ENCODE measurements around the gene ROBO1. TPM values are rescaled to one million over a fixed set of nuclear protein-coding genes. Genes with fewer than 3 reads are reported as not detected.

ROBO1 gene
- total RNA-seq, 1 donor from 2014 or later, result 66.5 TPM

GRCh38 chr3:78847203-78847602 is 920.6 kb downstream of the ROBO1 start:
- intact Hi-C loops (cut with DNase I), result no loop called here
- H3K9me3 ChIP-seq, result no peaks in the 10 kb centered on the region
- H3K36me3 ChIP-seq, result no peaks in the 10 kb centered on the region
- TF ChIP-seq CTCF (IDR thresholded peaks at IDR 0.05) (no peak), POLR2A (IDR thresholded peaks at IDR 0.05) (no peak), POLR2AphosphoS5 (IDR thresholded peaks at IDR 0.05; ENCODE audit: insufficient read depth in 1 of 2, low read depth in 1 of 2) (no peak)
- no peak for DNase-seq (ENCODE audit: extremely low spot score in 2 of 2)
- H3K27ac ChIP-seq, result no peak overlapping the region
- H3K27me3 ChIP-seq, result no peaks in the 10 kb centered on the region
- H3K4me3 ChIP-seq, result no peak overlapping the region
- H3K4me1 ChIP-seq, result peaks cover 16% of the 10 kb centered on the region

GRCh38 chr3:78846718-78847117 is 921.1 kb downstream of the ROBO1 start:
- H3K36me3 ChIP-seq, result no peaks in the 10 kb centered on the region
- H3K9me3 ChIP-seq, result no peaks in the 10 kb centered on the region
- H3K27ac ChIP-seq, result no peak overlapping the region
- no peak overlapping the region for H3K4me3 ChIP-seq
- H3K4me1 ChIP-seq, result peaks cover 16% of the 10 kb centered on the region
- no peaks in the 10 kb centered on the region for H3K27me3 ChIP-seq
- TF ChIP-seq POLR2A (IDR thresholded peaks at IDR 0.05), result no peak
- no peak for TF ChIP-seq POLR2AphosphoS5 (IDR thresholded peaks at IDR 0.05; ENCODE audit: insufficient read depth in 1 of 2, low read depth in 1 of 2)
- no peak for TF ChIP-seq CTCF (IDR thresholded peaks at IDR 0.05)
- no peak for DNase-seq (ENCODE audit: extremely low spot score in 2 of 2)
- intact Hi-C loops (cut with DNase I), result no loop called here

- H3K27ac ChIP-seq, result no peak overlapping the region
- intact Hi-C loops (cut with DNase I), result no loop called here
- H3K4me1 ChIP-seq, result peaks cover 16% of the 10 kb centered on the region
- no peaks in the 10 kb centered on the region for H3K9me3 ChIP-seq
- H3K4me3 ChIP-seq, result no peak overlapping the region
- no peaks in the 10 kb centered on the region for H3K27me3 ChIP-seq
- no peak for TF ChIP-seq CTCF (IDR thresholded peaks at IDR 0.05)
- no peak for TF ChIP-seq POLR2AphosphoS5 (IDR thresholded peaks at IDR 0.05; ENCODE audit: insufficient read depth in 1 of 2, low read depth in 1 of 2)
- no peak for TF ChIP-seq POLR2A (IDR thresholded peaks at IDR 0.05)
- no peak for DNase-seq (ENCODE audit: extremely low spot score in 2 of 2)
- H3K36me3 ChIP-seq, result no peaks in the 10 kb centered on the region
Measured at GRCh38 chr3:78845605-78846004, 922.2 kb downstream of the ROBO1 start.

GRCh38 chr3:78844307-78844706 is 923.5 kb downstream of the ROBO1 start:
- H3K27me3 ChIP-seq, result no peaks in the 10 kb centered on the region
- H3K36me3 ChIP-seq, result no peaks in the 10 kb centered on the region
- peaks cover 16% of the 10 kb centered on the region for H3K4me1 ChIP-seq
- H3K9me3 ChIP-seq, result no peaks in the 10 kb centered on the region
- intact Hi-C loops (cut with DNase I), result no loop called here
- no peak overlapping the region for H3K27ac ChIP-seq
- TF ChIP-seq POLR2A (IDR thresholded peaks at IDR 0.05), result no peak
- DNase-seq (ENCODE audit: extremely low spot score in 2 of 2), result no peak
- H3K4me3 ChIP-seq, result no peak overlapping the region

GRCh38 chr3:78839693-78840092 is 928.1 kb downstream of the ROBO1 start:
- Histone ChIP-seq H3K9me3 (no peaks in the 10 kb centered on the region), H3K27ac (no peak overlapping the region), H3K36me3 (no peaks in the 10 kb centered on the region), H3K4me3 (no peak overlapping the region), H3K27me3 (no peaks in the 10 kb centered on the region), H3K4me1 (peaks cover 5% of the 10 kb centered on the region)
- no peak for DNase-seq (ENCODE audit: extremely low spot score in 2 of 2)
- no peak for TF ChIP-seq POLR2AphosphoS5 (IDR thresholded peaks at IDR 0.05; ENCODE audit: insufficient read depth in 1 of 2, low read depth in 1 of 2)
- TF ChIP-seq CTCF (IDR thresholded peaks at IDR 0.05), result no peak
- no peak for TF ChIP-seq POLR2A (IDR thresholded peaks at IDR 0.05)
- intact Hi-C loops (cut with DNase I), result no loop called here

GRCh38 chr3:78838362-78838761 is 929.4 kb downstream of the ROBO1 start:
- H3K27ac ChIP-seq, result no peak overlapping the region
- no peak overlapping the region for H3K4me3 ChIP-seq
- peaks cover 5% of the 10 kb centered on the region for H3K4me1 ChIP-seq
- no peaks in the 10 kb centered on the region for H3K27me3 ChIP-seq
- no peaks in the 10 kb centered on the region for H3K9me3 ChIP-seq
- H3K36me3 ChIP-seq, result no peaks in the 10 kb centered on the region
- TF ChIP-seq POLR2A (IDR thresholded peaks at IDR 0.05) (no peak), POLR2AphosphoS5 (IDR thresholded peaks at IDR 0.05; ENCODE audit: insufficient read depth in 1 of 2, low read depth in 1 of 2) (no peak), CTCF (IDR thresholded peaks at IDR 0.05) (no peak)
- intact Hi-C loops (cut with DNase I), result no loop called here
- DNase-seq (ENCODE audit: extremely low spot score in 2 of 2), result no peak

Measured in vagina (tissue), 2 donors.